GM06990 (cell line): ENCODE data around the gene AGPS.

Source experiments
- DNase-seq: peaks from one replicate; pipeline ENCODE4 v3.0.0-alpha.2; 2011; ENCODE audit not compliant: insufficient read length; ENCODE audit errors: extremely low read depth
- H3K27me3 ChIP-seq: replicated peaks from 2 replicates; pipeline ENCODE4 v1.6.0; 2011; ENCODE audit warnings: low read length; ENCODE audit not compliant: control insufficient read depth, insufficient read depth
- H3K36me3 ChIP-seq: 2 replicates; pipeline ENCODE4 v1.5.1; 2011; ENCODE audit warnings: low read length; ENCODE audit not compliant: control insufficient read depth, insufficient read depth
- H3K4me3 ChIP-seq: replicated peaks from 2 replicates; pipeline ENCODE4 v1.5.1; 2011; ENCODE audit warnings: low read depth, mild to moderate bottlenecking, control low read depth, low read length
- CTCF ChIP-seq: IDR thresholded peaks from 2 replicates; pipeline ENCODE4 v1.5.1; 2011; ENCODE audit warnings: low read length, control low read depth, mild to moderate bottlenecking, inconsistent platforms; ENCODE audit not compliant: insufficient read depth, poor library complexity, severe bottlenecking

AGPS gene

GRCh38 chr2:177579486-177580036, 187.0 kb downstream of the AGPS start:
- Histone ChIP-seq H3K27me3 (no peaks in the 10 kb centered on the region), H3K4me3 (no peak overlapping the region), H3K36me3 (no peaks in the 10 kb centered on the region)
- DNase-seq: no peak
- TF ChIP-seq CTCF: no peak

GRCh38 chr2:177582000-177582399, 189.4 kb downstream of the AGPS start:
- Histone ChIP-seq H3K36me3 (no peaks in the 10 kb centered on the region), H3K4me3 (no peak overlapping the region), H3K27me3 (no peaks in the 10 kb centered on the region)
- no peak for DNase-seq
- no peak for TF ChIP-seq CTCF

- no peak for DNase-seq
- no peak overlapping the region for H3K4me3 ChIP-seq
- no peaks in the 10 kb centered on the region for H3K36me3 ChIP-seq
- H3K27me3 ChIP-seq: no peaks in the 10 kb centered on the region
- TF ChIP-seq CTCF: no peak
Observed at GRCh38 chr2:177584030-177584692, 191.6 kb downstream of the AGPS start.

- TF ChIP-seq CTCF: no peak
- H3K36me3 ChIP-seq: no peaks in the 10 kb centered on the region
- no peaks in the 10 kb centered on the region for H3K27me3 ChIP-seq
- no peak overlapping the region for H3K4me3 ChIP-seq
- no peak for DNase-seq
Observed at GRCh38 chr2:177585234-177585863, 192.8 kb downstream of the AGPS start.

GRCh38 chr2:177586154-177586553, 193.6 kb downstream of the AGPS start:
- Histone ChIP-seq H3K36me3 (no peaks in the 10 kb centered on the region), H3K27me3 (no peaks in the 10 kb centered on the region), H3K4me3 (no peak overlapping the region)
- no peak for DNase-seq
- no peak for TF ChIP-seq CTCF
